HG02943 (cell line): Measurements from ENCODE around the gene EEF1A2.
"Not testable (repeated sequence)": the region's sequence is repeated elsewhere in the genome, so short reads cannot be mapped to it uniquely, and the experiment has no call there.

Experiments used
- ATAC-seq: cut with Tn5 transposase; IDR thresholded peaks from one replicate; pipeline ENCODE4 v1.9.1; 2021; ENCODE audit warnings: mild to moderate bottlenecking, low read depth, moderate library complexity; ENCODE audit not compliant: unreplicated experiment

EEF1A2 gene

DNA sequence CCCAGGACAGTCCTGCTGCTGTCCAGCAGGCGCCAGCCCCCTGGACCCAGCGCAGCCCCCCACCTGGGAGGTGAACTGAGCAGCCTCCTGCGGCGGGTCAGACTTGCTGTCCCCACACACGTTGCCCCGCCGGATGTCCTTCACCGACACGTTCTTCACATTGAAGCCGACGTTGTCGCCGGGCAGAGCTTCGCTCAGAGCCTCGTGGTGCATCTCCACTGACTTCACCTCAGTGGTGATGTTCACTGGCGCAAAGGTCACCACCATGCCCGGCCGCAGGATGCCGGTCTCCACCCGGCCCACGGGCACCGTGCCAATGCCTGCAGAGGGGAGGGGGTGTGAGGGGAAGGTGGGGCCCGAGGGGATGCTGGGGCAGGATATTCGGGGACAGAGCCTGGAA lies 8.5 kb downstream of the EEF1A2 start:
- ATAC-seq: no peak

DNA sequence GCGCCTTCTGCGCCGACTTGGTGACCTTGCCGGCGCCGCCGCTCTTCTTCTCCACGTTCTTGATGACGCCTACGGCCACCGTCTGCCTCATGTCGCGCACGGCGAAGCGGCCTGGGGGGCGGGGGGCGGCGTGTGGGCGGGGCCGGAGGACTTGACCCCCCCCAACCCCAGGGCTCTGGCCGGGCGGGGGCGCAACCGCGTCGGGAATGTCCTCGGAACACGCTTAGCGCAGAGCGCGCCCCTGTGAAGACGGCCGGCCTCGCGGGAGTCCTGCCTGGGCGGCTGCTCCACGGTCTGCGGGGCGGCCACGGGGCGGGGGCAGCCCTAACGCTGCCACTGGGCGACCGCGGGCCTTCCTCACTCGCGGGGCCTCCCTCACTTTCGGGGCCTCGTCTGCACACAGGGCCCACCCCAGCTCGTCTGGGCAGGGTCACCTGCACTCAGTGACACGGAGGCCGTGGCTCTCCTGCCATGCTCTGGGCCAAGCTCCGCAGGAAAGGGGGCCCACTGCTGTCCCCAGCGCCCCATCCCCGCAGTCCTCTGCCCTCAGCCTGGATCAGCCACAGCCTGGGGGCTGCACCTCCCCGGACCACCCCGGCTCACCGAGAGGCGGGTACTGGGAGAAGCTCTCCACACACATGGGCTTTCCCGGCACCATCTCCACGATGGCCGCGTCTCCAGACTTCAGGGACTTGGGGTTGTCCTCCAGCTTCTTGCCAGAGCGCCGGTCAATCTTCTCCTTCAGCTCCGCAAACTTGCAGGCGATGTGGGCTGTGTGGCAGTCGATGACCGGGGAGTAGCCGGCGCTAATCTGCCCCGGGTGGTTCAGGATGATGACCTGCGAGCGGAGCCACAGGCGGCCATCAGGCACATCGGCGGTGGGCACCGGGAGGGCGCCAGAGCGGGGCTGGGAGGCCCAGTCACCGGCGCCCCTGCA lies 10.3 kb downstream of the EEF1A2 start:
- no peak for ATAC-seq

DNA sequence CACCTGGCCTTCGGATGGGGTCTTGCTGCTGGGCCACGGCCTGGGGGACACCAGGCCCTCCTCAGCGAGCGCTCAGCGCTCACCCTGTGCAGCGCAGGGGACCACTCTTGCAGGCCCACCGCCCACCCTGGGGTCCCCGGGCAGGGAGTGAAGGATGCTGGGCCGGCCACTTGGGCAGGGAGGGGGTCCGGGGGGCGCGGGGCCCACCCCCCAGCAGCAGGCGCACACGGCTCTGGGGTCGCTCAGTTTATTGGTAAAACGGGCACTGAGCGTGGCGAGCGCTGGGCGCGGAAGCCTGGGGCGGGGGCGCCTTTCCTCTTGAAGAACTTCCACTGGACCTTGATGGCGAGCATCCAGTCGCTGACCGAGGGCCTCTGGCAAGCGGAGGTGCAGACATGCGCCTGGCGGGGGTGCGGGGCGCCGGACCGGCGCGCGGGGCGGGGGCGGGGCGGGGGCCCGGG lies 11.1 kb downstream of the EEF1A2 start:
- ATAC-seq: no peak

DNA sequence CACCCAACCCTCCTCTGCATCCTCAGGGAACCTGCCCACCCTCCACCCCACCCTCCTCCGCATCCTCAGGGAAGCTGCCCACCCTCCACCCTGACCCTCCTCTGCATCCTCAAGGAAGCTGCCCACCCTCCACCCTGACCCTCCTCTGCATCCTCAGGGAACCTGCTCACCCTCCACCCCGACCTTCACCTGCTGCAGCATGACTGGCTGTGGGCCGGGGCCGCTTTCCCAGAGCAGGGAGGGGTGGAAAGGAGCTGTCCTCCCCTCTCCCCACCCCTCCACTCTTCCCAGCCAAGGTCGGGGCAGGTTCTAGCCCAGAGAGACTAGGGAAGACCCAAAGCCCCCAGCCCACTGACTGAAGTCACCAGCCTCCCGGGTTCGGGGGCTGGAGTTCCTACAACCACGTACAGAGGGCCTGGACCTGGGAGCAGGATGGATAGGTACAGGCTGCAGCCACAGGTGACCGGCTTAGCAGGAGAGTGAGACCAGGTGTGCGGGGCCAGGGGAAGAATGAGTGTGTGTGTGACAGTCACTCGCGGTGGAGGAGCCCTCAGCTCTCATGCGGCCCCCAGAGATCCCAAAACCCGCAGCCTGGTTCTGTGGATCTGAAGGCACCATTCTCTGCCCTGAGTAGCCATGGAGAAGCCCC lies 11.6 kb downstream of the EEF1A2 start:
- ATAC-seq: no peak

DNA sequence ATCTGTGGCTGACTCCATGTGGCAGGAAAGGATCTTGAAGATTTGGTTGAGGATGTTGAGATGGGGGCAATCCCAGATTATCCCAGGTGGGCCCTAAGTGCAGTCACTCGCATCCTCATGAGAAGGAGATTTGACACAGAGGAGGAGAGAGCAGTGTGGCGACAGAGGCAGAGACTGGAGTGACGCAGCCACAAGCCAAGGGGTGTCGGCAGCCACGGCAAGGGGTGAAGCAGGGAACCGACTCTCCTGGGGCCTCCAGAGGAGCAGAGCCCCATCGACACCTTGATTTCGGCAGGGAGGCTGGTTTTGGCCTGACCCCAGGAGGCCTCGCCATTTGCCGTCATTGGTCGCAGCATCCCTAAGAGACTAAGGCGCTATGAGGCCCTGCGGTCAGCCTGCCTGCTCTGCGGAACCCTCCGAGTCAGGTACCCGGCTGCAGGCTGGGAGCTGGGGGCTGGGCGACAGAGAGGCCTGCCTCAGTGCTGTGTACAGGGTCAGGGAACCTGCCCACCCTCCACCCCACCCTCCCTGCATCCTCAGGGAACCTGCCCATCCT lies 12.5 kb downstream of the EEF1A2 start:
- no peak for ATAC-seq

DNA sequence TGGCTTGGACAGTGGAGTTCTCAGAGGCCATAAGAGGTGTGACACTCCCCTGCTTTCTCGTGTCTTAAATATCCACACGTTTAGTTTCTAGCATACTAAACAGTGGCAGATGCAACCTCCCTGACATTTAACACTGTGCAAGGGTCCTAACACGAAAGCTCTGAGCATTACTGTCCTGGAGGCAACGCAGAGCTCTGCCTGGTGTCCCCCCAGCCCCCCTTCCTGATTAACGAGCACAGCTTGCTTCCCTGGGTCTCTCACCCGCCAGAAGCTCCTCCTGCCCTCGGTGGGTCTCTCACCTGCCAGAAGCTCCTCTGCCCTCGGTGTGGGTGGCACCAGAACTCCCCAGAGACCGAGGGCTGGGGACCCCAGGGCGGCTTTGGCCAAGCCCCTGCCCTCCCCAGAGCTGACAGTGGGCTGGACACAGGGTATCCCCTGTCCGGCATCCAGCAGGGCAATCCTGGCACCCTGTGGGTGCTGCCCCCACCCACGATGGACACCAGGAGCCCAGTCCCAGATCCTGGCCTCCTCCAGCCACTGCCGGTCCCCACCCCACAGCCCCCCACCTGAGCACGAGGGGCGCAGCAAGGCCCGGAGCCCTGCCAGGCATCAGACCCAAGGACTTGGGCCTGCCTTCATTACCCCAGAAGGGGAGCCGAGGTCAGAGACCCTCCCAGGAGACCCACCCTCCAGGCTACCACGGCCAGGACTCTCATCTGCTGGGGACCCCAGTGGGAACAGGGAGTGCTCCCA lies 14.1 kb downstream of the EEF1A2 start:
- no peak for ATAC-seq

DNA sequence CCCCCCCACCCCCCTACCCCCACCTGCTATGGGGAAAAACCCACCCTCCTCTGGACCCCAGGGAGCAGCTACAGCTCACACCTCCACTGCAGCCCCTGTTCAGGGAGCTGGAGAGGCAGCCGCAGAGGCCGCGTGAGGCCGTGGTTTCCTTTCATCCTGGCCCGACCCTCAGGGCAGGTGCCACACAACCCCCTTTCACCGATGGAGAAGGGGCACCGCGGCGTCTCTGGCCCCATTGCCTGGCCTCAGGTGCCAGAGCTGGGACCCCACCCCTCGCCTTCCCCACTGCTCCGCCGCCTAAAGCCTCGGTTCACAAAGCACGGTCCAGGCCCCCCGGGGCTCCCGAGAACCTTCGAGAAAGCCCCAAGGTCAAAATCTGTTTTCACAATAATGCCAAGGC lies 14.6 kb downstream of the EEF1A2 start:
- ATAC-seq: no peak

DNA sequence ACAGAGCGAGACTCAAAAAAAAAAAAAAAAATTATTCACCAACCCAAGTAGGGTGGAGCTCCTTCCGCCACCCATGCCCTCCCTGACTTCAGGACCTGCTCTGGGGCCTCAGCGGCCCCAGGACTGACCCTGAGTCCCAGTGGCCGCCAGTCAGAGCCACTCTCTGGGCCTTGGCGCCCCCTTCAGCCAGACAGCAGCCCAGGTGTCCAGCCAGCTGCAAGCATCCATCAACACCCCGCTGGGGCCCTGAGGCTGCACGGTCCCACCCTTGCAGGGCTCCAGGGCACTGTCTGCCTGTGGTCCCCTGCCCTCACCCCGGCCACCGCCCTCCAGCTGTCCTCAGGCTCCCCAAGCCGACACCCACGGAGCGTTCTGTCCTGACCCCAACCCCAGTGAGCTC lies 15.0 kb downstream of the EEF1A2 start:
- no peak for ATAC-seq

DNA sequence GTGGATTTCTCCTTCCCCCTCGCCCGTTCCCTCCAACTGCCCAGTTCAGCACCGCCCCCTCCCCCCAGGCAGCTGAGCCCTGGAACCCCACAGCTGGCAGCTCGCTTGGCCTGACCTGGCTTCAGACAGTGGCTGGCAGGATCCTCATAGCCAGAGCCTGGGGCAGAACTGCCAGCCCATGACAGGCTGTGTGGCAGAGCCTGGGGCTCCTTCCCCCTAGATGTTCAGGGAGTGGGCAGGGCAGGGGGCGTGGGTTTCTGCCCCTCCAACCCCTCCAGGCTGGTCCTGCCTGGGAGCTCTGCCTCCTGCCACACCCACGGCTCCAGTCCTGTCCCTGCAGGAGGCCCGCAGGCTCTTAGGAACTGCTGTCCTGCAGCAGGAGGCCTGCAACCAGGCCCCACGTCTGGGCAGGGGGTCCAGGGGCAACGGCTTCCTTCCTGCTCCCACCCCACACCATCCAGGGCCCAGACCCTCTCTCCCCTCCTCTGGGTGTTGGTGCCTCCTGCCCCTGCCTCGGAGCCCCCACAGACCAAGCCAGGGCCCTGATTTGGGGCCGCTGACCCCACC lies 16.8 kb downstream of the EEF1A2 start:
- ATAC-seq: no peak

DNA sequence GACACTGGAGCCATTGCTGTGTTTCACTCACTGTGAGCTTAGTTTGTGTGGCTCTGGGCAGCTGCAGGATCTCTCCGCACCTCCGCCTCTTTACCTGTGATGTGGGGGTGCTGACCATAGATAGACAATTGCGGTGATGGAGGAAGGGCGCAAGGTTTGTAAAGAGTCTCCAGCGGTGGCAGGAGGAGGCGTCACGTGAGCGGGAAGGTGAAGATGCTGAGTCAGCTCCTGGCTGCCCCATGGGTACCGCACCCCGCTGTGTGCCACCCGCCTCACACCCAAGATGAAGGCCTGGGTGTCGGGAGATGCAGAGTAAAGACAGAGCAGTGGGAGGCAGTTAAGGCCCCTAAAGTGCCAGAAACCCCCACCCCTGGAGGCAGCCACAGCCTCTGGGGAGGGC lies 17.4 kb downstream of the EEF1A2 start:
- ATAC-seq: no peak

DNA sequence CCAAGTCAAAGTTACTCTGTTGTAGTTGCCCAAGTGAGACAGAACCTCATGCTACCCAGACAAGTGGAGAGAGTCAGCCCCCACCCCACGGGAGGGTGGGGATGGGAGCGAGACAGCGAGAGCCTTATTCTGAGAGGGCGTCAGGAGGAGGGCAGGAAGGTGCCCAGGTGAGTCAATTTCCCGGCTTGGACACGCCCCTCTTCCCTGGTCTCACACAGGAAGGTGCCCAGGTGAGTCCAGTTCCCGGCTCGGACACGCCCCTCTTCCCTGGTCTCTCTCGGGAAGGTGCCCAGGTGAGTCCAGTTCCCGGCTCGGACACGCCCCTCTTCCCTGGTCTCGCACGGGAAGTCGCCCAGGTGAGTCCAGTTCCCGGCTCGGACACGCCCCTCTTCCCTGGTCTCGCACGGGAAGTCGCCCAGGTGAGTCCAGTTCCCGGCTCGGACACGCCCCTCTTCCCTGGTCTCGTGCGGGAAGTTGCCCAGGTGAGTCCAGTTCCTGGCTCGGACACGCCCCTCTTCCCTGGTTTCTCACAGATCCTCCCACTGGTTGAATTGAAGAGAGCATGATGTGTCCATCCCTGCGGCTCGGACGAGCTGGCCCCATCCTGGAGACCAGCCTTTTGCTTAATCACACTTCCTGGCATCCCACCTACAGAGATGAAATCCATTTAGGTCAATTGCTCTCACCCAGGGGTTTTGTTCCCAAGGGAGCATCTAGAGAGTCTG lies 19.0 kb downstream of the EEF1A2 start:
- ATAC-seq: not testable (repeated sequence)

DNA sequence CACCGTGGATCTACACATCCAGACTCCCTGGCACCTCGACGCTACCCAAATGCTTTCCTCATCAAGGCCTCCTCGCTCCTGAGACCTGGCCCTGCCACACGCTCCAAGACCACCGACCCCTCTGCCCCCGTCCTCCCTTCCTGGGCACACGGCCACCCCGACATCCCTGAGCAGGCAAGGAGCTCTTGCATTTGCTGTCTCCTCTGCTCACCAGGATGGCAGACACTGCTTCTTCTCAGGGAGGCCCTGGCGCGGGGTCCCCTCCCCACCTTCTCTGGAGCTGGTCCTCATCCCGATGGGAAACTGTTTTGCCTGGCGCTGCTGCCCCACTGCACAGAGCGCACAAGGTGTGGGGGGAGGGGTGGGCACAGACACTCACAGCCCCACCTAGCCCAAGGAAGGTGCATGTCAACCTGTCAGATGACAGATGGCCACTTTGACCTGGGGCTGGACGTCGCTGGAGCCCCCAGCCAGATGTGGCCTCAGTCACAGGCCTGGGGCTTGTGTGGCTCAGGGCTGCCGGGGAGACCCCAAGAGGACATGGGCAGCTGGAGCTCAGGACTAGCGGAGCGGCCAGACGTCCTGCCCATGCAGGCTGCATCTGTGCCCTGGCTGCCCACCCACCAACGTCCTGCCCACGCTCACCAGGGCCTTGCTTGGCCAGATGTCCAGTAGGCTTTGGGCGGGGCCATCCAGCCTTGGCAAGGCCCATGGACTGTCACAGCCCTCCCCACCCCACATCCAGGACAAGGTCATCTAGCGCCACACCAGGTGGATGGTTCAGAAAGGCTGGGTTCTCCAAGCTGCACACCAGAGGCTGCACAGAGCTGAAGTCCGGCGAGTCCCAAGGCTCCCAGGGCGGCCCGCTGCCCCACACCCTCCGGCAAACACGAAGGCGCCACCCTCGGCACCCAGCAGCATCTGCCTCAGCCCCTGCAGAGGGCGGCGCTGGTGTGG lies 20.3 kb downstream of the EEF1A2 start:
- no peak for ATAC-seq

DNA sequence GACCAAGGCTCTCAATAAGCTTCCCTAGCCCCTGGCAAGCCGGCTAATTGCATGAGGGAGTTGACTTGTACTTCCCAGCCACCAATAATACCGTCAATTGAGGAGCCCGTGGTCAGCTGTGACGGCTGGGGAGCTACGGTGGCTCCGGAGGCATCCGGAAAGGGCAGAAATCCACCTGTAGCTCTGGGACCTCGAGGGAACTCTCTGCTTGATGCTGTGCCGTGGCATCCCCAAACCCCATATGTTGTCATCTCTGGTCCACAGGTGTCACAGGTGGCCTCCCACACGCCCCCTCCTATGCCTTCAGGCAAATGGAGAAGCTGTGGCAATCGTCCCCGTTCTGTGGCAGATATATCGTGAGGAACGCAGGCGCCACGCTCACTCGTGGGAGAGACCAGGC lies 20.9 kb downstream of the EEF1A2 start:
- ATAC-seq: no peak

DNA sequence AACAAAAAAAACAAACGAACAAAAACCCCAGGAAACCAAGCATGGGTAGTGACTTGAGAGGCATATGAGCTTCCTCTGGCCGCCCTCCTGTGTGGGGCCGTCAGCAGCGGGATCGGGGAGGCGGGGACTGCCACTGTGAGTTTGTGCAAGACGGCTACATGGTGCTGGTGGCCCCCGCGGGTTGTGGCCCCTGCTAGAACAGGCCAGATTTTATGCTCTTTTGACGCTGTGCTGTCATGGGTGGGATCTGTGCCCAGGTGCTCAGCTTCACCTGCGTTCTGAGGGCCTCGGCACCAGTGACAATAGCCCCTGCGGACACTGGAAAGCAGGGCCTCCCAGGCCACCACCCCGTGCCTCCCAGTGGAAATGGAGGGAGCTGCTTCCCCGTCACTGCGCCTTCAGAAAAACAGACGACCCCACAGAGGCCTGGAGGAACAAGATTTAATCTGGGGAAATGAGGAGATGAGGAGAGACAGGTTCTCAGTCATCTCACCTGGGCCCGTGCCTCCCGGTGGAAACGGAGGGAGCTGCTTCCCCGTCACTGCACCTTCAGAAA lies 21.7 kb downstream of the EEF1A2 start:
- ATAC-seq: no peak

DNA sequence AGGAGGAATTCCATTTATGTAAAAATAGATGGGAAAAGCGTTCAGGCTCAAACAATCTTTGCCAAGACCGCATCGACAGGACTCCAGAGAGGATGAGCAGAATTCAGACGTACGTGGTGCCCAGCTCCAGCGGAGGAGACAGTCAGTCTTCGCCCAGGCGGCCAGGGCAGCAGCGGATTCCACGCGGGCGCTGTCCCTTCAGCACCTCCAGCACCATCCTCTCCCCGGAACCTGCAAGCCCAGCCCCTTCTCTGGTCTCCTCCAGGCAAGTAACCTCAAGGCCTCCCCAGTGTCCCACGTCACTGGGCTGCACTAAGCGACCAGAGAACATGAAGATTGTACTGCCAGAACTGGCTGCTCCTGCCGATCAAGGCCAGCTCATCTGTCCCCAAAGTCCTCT lies 23.7 kb downstream of the EEF1A2 start:
- ATAC-seq: no peak

DNA sequence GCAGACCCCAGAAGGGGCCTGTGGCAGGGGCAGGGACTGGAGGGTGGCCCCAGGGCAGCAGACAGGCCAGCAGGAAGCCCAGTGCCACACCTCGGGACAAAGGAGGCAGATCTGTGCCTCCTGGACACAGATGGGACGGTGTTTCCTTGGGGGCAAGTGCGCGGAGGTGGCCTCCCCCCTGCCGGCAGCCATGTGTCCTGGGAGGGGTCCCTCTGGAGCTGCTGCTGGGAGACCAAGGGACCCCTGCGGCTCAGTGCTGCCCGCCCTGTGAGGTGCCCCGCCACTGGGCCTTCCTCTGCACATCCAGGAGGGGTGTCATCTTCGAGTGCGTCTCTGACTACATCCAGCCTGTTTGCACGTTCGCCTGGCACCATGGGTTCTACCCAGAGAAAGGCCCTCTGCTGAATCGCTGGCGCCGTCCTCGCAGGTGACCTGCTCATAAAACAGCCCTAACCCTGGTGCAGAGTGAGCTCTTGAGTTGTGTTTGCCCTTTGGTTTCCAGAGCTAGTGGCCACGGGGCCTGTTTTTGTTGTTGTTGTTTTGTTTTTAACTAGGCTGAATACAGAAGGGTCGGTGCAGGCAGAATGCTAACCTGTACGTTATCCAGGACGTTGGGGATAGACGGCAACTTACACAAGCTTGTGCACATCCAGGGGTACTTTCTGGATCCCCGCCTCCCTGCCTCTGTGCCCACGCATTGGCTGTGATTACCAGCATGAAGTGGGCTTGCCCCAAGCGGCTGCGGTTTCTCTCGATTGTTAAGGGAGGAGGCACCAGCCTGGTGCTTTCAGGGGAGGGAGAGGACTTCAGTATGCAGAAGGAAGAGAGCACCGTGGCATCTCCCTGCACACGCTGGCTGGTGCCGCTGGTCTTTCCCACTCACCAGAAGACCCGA lies 25.1 kb downstream of the EEF1A2 start:
- ATAC-seq: no peak

DNA sequence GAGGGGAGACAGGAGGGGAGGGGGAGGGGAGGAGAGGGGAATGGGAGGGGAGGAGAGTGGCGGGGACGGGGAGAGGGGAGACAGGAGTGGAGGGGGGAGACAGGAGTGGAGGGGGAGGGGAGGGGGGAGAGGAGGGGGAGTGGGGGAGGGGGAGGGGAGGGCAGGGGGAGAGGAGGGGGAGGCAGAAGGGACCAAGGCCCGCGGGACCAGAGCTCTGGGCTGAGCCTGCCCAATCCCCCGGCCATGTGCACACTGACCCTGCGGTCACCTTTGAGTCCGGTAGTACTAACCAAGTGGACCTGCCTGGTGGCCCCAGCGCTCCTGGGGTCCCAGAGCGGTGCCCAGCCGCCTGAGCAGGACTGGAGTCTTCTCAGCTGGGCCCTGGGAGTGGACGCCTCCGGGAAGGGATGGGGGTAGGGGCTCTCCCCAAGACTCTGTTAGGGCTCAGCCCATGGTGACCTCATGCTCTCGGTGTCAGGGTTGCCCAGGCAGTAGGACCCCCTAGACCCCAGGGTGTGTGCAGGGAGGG lies 26.0 kb downstream of the EEF1A2 start:
- ATAC-seq: no peak
